Suprapubic skin (tissue), 4 donors: ENCODE data around the gene SORCS2. TPM values are rescaled to one million over a fixed set of nuclear protein-coding genes. Genes with fewer than 3 reads are reported as not detected.

Source experiments
- DNase-seq, 2 donors: peaks; one replicate each; pipeline ENCODE4 v3.0.0-alpha.2; 2019; ENCODE audit warnings: low spot score in 2 of 2
- H3K27ac ChIP-seq: fragments of 200-600 bp; sonication (generic); one replicate; pipeline ENCODE4 v1.5.1; 2019
- H3K27me3 ChIP-seq: fragments of 200-600 bp; sonication (generic); one replicate; pipeline ENCODE4 v1.5.1; 2019
- H3K36me3 ChIP-seq: fragments of 200-600 bp; sonication (generic); one replicate; pipeline ENCODE4 v1.5.1; 2019
- H3K4me1 ChIP-seq: fragments of 200-600 bp; sonication (generic); one replicate; pipeline ENCODE4 v1.5.1; 2019
- H3K4me3 ChIP-seq: fragments of 200-600 bp; sonication (generic); one replicate; pipeline ENCODE4 v1.5.1; 2019; ENCODE audit warnings: mild to moderate bottlenecking
- H3K9me3 ChIP-seq: fragments of 200-600 bp; sonication (generic); one replicate; pipeline ENCODE4 v1.5.1; 2019
- CTCF ChIP-seq, 2 donors: fragments of 200-600 bp in 1 of 2; fragments of 450-650 bp in 1 of 2; sonication (generic) in 1 of 2; IDR thresholded peaks; one replicate each; pipeline ENCODE4 v1.5.1; 2016 to 2019; ENCODE audit warnings: antibody characterized with exemption in 2 of 2, mild to moderate bottlenecking in 1 of 2, moderate library complexity in 1 of 2
- EP300 ChIP-seq: sonication (generic); formaldehyde crosslinking; IDR thresholded peaks from one replicate; pipeline ENCODE4 v1.6.1; 2017; ENCODE audit warnings: antibody characterized with exemption
- POLR2A ChIP-seq, 2 donors: fragments of 450-650 bp; IDR thresholded peaks; one replicate each; pipeline ENCODE4 v1.6.1; 2017; ENCODE audit warnings: antibody characterized with exemption in 2 of 2, mild to moderate bottlenecking in 2 of 2, moderate library complexity in 2 of 2
- POLR2AphosphoS5 ChIP-seq, 3 donors: sonication (generic); formaldehyde crosslinking; IDR thresholded peaks; one replicate each; pipeline ENCODE4 v1.6.1; 2017; ENCODE audit warnings: antibody characterized with exemption in 3 of 3
- WGBS: methylation state at CpG from one replicate; pipeline ENCODE4 v1.1.5; 2018; 5-methylcytosine and 5-hydroxymethylcytosine counted together
- total RNA-seq, 4 donors: library from RNA; depleted of rRNA; stranded (reverse); fragments of >200 nt; gene quantifications; one replicate each; pipeline ENCODE4 v1.1.0, GENCODE V29; 2016

The SORCS2 gene
- total RNA-seq, 4 donors from 2014 or later: 0.94 to 4.6 (median 1.3) TPM

GRCh38 chr4:7399440-7400234 lies 207.3 kb downstream of the SORCS2 start:
- H3K4me1 ChIP-seq: no peaks in the 10 kb centered on the region
- TF ChIP-seq POLR2AphosphoS5 (IDR thresholded peaks at IDR 0.05) (no peak), CTCF (IDR thresholded peaks at IDR 0.05) (no peak), POLR2A (IDR thresholded peaks at IDR 0.05) (no peak), EP300 (no peak)
- H3K4me3 ChIP-seq: no peak overlapping the region
- H3K36me3 ChIP-seq: no peaks in the 10 kb centered on the region
- WGBS: 78% methylated on average over 14 of the region's 16 CpGs
- peak; percentile 37 to 67 for DNase-seq
- H3K27me3 ChIP-seq: peaks cover 16% of the 10 kb centered on the region
- H3K27ac ChIP-seq: no peak overlapping the region
- no peaks in the 10 kb centered on the region for H3K9me3 ChIP-seq

- no peaks in the 10 kb centered on the region for H3K4me1 ChIP-seq
- WGBS: 88% methylated on average over 2 of the region's 2 CpGs
- TF ChIP-seq POLR2A (IDR thresholded peaks at IDR 0.05): no peak
- TF ChIP-seq CTCF (IDR thresholded peaks at IDR 0.05): no peak
- TF ChIP-seq POLR2AphosphoS5 (IDR thresholded peaks at IDR 0.05): no peak
- TF ChIP-seq EP300: no peak
- no peak for DNase-seq
- no peaks in the 10 kb centered on the region for H3K9me3 ChIP-seq
- no peaks in the 10 kb centered on the region for H3K36me3 ChIP-seq
- H3K4me3 ChIP-seq: no peak overlapping the region
- peaks cover 11% of the 10 kb centered on the region for H3K27me3 ChIP-seq
- H3K27ac ChIP-seq: no peak overlapping the region
Observed at GRCh38 chr4:7400671-7401298, 208.4 kb downstream of the SORCS2 start.

DNA sequence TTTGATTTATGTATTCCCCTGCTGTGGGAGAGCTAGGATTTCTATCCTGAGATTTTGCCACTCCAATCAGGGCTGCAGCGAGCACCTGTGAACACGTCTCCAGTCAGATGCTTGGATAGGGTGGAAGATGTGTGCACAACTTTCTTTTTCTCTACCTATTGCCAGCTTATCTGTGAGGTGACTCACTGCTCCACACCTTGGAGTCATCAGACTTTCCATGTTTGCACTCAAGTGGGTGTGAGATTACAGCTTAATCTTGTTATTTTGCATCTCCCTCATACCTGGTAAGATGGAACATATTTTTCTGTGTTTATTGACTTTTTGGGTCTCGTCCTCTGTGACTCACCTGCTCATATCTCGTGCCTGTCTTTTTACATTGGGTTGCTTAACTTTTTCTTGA lies 210.2 kb downstream of the SORCS2 start:
- Histone ChIP-seq H3K4me1 (no peaks in the 10 kb centered on the region), H3K27ac (no peak overlapping the region), H3K27me3 (peaks cover 11% of the 10 kb centered on the region), H3K4me3 (no peak overlapping the region), H3K9me3 (no peaks in the 10 kb centered on the region), H3K36me3 (no peaks in the 10 kb centered on the region)
- DNase-seq: no peak
- WGBS: 56% methylated on average over 4 of the region's 4 CpGs
- TF ChIP-seq EP300 (no peak), POLR2AphosphoS5 (IDR thresholded peaks at IDR 0.05) (no peak), POLR2A (IDR thresholded peaks at IDR 0.05) (no peak), CTCF (IDR thresholded peaks at IDR 0.05) (no peak)

DNA sequence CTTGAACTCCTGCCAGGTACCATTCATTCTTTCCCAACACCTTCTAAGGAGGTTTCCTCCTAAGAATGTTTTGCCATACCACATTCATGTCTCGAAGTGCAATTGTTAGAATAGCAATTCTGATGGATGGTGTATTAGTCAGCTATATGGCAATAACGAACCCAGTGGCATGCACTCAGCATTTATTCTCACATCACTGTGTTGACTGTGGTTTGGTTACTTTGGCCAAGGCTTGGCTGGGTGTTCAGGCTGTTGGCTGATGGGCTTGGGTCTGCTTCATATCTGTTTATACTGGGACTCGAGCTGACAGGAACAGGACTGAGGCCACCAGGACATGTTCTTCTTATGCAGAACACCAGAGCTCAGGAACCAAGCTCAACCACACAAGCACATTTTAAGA lies 210.7 kb downstream of the SORCS2 start:
- TF ChIP-seq EP300 (no peak), POLR2AphosphoS5 (IDR thresholded peaks at IDR 0.05) (no peak), POLR2A (IDR thresholded peaks at IDR 0.05) (no peak), CTCF (IDR thresholded peaks at IDR 0.05) (no peak)
- Histone ChIP-seq H3K27me3 (peaks cover 7% of the 10 kb centered on the region), H3K9me3 (no peaks in the 10 kb centered on the region), H3K4me1 (no peaks in the 10 kb centered on the region), H3K27ac (no peak overlapping the region), H3K4me3 (no peak overlapping the region), H3K36me3 (no peaks in the 10 kb centered on the region)
- DNase-seq: no peak
- WGBS: 27% methylated on average over 3 of the region's 3 CpGs

DNA sequence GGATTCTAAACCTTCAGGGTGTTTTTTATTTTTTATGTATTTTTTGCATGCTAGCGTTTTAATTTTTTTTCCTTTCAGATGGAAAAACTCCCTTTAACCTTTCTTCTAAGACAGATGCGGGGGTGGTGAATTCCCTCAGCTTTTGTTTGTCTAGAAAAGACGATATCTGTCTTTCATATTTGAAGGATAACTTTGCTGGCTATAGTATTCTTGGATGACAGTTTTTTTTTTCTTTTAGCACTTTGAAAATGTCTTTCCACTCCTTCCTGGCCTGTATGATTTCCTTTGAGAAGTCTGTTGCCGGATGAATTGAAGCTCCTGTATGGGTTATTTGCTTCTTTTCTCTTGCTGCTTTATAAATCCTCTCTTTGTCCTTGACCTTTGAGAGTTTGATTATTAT lies 215.8 kb downstream of the SORCS2 start:
- H3K4me3 ChIP-seq: no peak overlapping the region
- no peak for DNase-seq
- H3K4me1 ChIP-seq: no peaks in the 10 kb centered on the region
- H3K27ac ChIP-seq: no peak overlapping the region
- TF ChIP-seq POLR2A (IDR thresholded peaks at IDR 0.05) (no peak), EP300 (no peak), CTCF (IDR thresholded peaks at IDR 0.05) (no peak), POLR2AphosphoS5 (IDR thresholded peaks at IDR 0.05) (no peak)
- peaks cover 13% of the 10 kb centered on the region for H3K27me3 ChIP-seq
- WGBS: 95% methylated on average over 4 of the region's 4 CpGs
- H3K36me3 ChIP-seq: no peaks in the 10 kb centered on the region
- H3K9me3 ChIP-seq: no peaks in the 10 kb centered on the region
